Breast epithelium (tissue), 4 donors: ENCODE results near the gene DCLRE1B. TPM values are rescaled to one million over a fixed set of nuclear protein-coding genes. Genes with fewer than 3 reads are reported as not detected.

Source experiments
- DNase-seq, 2 donors: peaks; one replicate each; pipeline ENCODE4 v3.0.0-alpha.2; 2019; ENCODE audit warnings: low spot score in 2 of 2
- H3K27ac ChIP-seq, 2 donors: fragments of 200-600 bp; sonication (generic) in 1 of 2; one replicate each; pipeline ENCODE4 v1.5.1; 2016 to 2019; ENCODE audit warnings: mild to moderate bottlenecking in 1 of 2
- H3K27me3 ChIP-seq, 2 donors: fragments of 200-600 bp; sonication (generic) in 1 of 2; one replicate each; pipeline versions ENCODE4 v1.5.1 to v1.6.0; 2017 to 2019; ENCODE audit warnings: control low read depth in 1 of 2, mild to moderate bottlenecking in 1 of 2
- H3K36me3 ChIP-seq: fragments of 200-600 bp; one replicate; pipeline ENCODE4 v1.5.1; 2019
- H3K4me1 ChIP-seq, 2 donors: fragments of 200-600 bp; sonication (generic); one replicate each; pipeline ENCODE4 v1.5.1; 2016 to 2019; ENCODE audit warnings: control low read depth in 1 of 2
- H3K4me3 ChIP-seq, 3 donors: fragments of 200-600 bp; sonication (generic); 1 replicate in 2 of 3; 2 replicates in 1 of 3; pipeline ENCODE4 v1.5.1; 2016 to 2019; ENCODE audit warnings: mild to moderate bottlenecking in 3 of 3, moderate library complexity in 2 of 3
- H3K9me3 ChIP-seq, 2 donors: fragments of 200-600 bp; sonication (generic) in 1 of 2; one replicate each; pipeline ENCODE4 v1.5.1; 2016 to 2019; ENCODE audit warnings: control low read depth in 1 of 2
- CTCF ChIP-seq, 3 donors: fragments of 450-650 bp; IDR thresholded peaks; one replicate each; pipeline ENCODE4 v1.5.1; 2016 to 2017; ENCODE audit warnings: antibody characterized with exemption in 3 of 3, mild to moderate bottlenecking in 3 of 3, moderate library complexity in 3 of 3
- POLR2A ChIP-seq: fragments of 450-650 bp; IDR thresholded peaks from one replicate; pipeline ENCODE4 v1.6.1; 2016; ENCODE audit warnings: antibody characterized with exemption, mild to moderate bottlenecking, moderate library complexity
- POLR2AphosphoS5 ChIP-seq, 3 donors: sonication (generic); formaldehyde crosslinking; IDR thresholded peaks; one replicate each; pipeline ENCODE4 v1.6.1; 2017; ENCODE audit warnings: antibody characterized with exemption in 3 of 3
- intact Hi-C: fragments of 100-400 bp; cut with DNase I; formaldehyde crosslinking; loops from one replicate; pipeline ENCODE4 v1.15.1; 2023; ENCODE audit warnings: low total_unique reads
- total RNA-seq, 3 donors: library from RNA; depleted of rRNA; stranded (reverse); fragments of >200 nt; gene quantifications; one replicate each; pipeline ENCODE4 v1.1.0, GENCODE V29; 2016

DCLRE1B gene
- total RNA-seq, 3 donors from 2014 or later = 3.3 to 6.2 (median 3.5) TPM

DNA sequence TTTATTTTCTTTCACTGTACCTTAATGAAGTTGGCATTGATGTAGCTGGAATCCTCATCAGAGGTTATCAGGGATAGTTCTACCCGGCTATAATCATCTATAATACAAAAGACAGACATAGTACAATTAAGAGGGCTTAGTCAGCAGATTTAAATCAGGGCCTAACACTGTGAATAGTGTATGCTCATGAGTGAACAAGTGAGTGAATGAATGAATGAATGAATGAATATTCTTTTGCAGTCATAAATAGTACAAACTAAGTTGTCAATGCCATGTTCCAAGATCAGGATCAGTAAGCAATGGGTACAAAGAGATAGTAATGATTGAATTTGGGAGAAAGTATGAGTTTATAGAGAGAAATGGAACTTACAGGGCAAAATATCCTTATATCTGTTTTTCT, 46.1 kb upstream of the DCLRE1B start:
- H3K4me1 ChIP-seq = no peaks in the 10 kb centered on the region
- no peaks in the 10 kb centered on the region for H3K9me3 ChIP-seq
- H3K27ac ChIP-seq = no peak overlapping the region
- TF ChIP-seq POLR2A (no peak), POLR2AphosphoS5 (IDR thresholded peaks at IDR 0.05) (no peak), CTCF (IDR thresholded peaks at IDR 0.05) (no peak)
- intact Hi-C loops = no loop called here
- no peak for DNase-seq
- H3K27me3 ChIP-seq = no peaks in the 10 kb centered on the region
- no peaks in the 10 kb centered on the region for H3K36me3 ChIP-seq
- no peak overlapping the region for H3K4me3 ChIP-seq

GRCh38 chr1:113859478-113860175, 45.5 kb upstream of the DCLRE1B start:
- no peaks in the 10 kb centered on the region for H3K27me3 ChIP-seq
- intact Hi-C loops = loop anchor here (10.0 kb wide), 1 partner anchor 805 kb away; no protein-coding TSS in a partner anchor
- no peaks in the 10 kb centered on the region for H3K9me3 ChIP-seq
- no peak overlapping the region for H3K4me3 ChIP-seq
- TF ChIP-seq POLR2A (no peak), POLR2AphosphoS5 (IDR thresholded peaks at IDR 0.05) (no peak), CTCF (IDR thresholded peaks at IDR 0.05) (no peak)
- H3K4me1 ChIP-seq = no peaks in the 10 kb centered on the region
- no peak overlapping the region for H3K27ac ChIP-seq
- no peak for DNase-seq
- H3K36me3 ChIP-seq = no peaks in the 10 kb centered on the region

GRCh38 chr1:113860891-113861290, 44.2 kb upstream of the DCLRE1B start:
- TF ChIP-seq CTCF (IDR thresholded peaks at IDR 0.05) = no peak
- TF ChIP-seq POLR2A = no peak
- no peak for TF ChIP-seq POLR2AphosphoS5 (IDR thresholded peaks at IDR 0.05)
- intact Hi-C loops = loop anchor here (10.0 kb wide), 1 partner anchor 804 kb away; no protein-coding TSS in a partner anchor
- DNase-seq = no peak
- H3K4me1 ChIP-seq = no peaks in the 10 kb centered on the region
- no peaks in the 10 kb centered on the region for H3K36me3 ChIP-seq
- H3K27ac ChIP-seq = no peak overlapping the region
- no peaks in the 10 kb centered on the region for H3K9me3 ChIP-seq
- no peak overlapping the region for H3K4me3 ChIP-seq
- H3K27me3 ChIP-seq = no peaks in the 10 kb centered on the region

DNA sequence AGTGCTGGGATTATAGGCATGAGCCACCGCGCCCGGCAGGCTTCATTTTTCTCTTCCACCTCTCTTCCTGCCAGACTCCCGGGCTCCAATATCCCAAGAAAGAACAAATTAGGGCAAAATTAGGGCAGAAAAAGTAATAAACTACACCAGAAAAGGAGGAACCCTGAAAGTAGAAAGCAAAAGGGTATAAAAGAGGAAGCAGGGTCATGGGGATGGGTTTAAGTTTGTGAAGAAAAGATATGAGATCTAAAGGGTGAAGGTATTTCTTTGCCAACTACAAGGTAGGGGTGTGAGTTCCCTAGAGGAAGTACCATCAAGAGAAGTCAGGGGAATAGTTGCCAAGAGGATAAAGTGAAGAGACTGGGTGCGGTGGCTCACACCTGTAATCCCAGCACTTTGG, 43.5 kb upstream of the DCLRE1B start:
- intact Hi-C loops = loop anchor here (10.0 kb wide), 1 partner anchor 803 kb away; no protein-coding TSS in a partner anchor

More for the DNA sequence above, 43.5 kb upstream of the DCLRE1B start:
- H3K27me3 ChIP-seq = no peaks in the 10 kb centered on the region
- no peaks in the 10 kb centered on the region for H3K9me3 ChIP-seq
- TF ChIP-seq POLR2AphosphoS5 (IDR thresholded peaks at IDR 0.05) (no peak), CTCF (IDR thresholded peaks at IDR 0.05) (no peak), POLR2A (no peak)
- H3K27ac ChIP-seq = no peak overlapping the region
- H3K36me3 ChIP-seq = no peaks in the 10 kb centered on the region
- DNase-seq = no peak
- H3K4me1 ChIP-seq = no peaks in the 10 kb centered on the region
- no peak overlapping the region for H3K4me3 ChIP-seq
